COLO829 (cell line): ENCODE data around the gene NRSN1.
A peak's percentile ranks its signal among the peaks of the same experiment; 100 is the strongest.
"Not testable (repeated sequence)": the region's sequence is repeated elsewhere in the genome, so short reads cannot be mapped to it uniquely, and the experiment has no call there.

Experiments
- DNase-seq: peaks from one replicate; pipeline ENCODE4 v3.0.0; 2012; ENCODE audit warnings: low spot score

Gene NRSN1

GRCh38 chr6:24142733-24143132 is 16.7 kb downstream of the NRSN1 start:
- not testable (repeated sequence) for DNase-seq

GRCh38 chr6:24145690-24146131 is 19.7 kb downstream of the NRSN1 start:
- DNase-seq: no peak

- DNase-seq: no peak
Observed at GRCh38 chr6:24146871-24147270, 20.9 kb downstream of the NRSN1 start.

DNA sequence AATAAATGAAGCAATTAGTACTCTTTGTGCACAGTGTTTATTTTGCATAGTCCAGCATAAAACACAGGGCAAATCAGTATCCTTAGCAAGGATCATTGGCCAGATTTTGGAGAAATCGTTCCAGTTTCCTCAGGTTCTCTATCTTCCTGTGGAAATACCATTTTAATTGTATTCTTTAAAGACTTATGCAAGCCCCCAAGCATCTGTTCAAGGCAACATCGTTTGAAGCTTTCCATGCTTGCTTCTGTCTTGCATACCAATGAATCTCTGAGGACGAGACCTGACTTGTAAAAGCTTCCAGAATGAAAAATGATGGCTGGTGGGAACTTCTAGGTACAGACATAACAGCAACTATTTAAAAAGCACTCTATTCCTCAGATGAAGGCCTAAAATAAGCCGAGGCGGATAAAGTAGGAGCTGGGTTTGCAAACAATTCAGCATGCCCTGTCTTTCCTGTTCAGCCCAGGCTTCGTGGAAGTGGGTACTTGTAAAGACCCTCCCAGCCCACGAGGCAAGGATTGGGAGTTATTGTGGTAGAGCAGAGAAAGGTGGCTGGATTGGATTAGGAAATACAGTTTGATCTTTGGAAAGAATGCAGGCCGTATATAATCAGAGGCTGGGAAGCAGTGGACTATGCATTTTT is 21.6 kb downstream of the NRSN1 start:
- DNase-seq: no peak

DNA sequence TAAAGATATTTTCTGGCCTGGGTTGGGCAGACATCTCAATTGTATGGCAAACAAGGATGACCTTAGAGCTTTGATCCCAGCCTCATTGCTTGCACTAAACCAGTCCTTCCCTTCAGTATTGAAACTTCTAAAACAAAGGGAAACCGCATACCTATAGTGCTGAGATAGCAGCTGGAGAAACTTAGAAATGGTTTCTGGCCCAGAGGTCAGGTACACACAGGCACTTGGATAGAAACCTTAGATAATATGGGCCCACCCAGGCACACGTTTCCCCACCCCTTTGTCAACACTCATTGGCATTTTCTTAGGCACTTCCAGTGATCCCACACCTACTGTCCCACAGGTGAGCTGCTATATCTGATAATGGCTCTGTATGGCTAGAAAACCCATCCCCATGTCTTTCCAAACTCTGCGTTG is 22.1 kb downstream of the NRSN1 start:
- no peak for DNase-seq

DNA sequence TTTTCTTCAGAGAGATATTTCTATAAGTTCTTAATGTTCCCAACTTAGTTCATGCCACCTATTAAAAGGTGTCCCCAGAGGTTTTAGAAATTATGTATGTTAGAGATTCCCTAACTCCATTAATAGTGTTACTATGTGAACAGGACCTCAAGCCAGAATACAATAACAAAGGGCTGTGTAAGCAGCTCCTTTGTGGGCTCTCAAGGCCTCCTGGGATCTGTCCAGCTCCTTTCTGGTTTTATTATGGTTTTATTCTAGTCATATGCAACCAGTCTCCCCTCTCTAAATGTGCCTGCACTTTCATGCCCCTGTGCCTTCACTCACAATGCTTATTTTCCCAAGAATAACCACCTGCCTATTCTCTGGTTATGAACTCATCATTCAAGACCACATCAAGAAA is 22.7 kb downstream of the NRSN1 start:
- DNase-seq: no peak

DNA sequence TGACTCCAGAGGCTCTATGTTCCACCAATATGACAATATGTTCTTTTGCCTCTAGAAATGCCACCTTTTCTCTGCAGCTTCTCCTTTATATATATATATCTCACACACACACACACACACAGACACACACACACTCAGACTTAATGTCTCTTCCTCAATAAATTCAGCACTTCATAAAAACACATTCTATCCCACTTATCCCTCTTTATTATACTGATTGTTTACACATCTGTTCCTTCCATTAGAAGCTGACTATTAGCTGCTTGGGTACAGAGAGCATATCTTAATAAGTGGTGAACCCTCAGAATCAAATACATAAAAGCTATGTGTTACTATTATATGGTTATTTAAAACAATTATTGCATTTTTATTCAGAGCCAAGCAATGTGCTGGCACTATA is 23.3 kb downstream of the NRSN1 start:
- no peak for DNase-seq

- no peak for DNase-seq
Observed at GRCh38 chr6:24149836-24150235, 23.8 kb downstream of the NRSN1 start.

- no peak for DNase-seq
Observed at GRCh38 chr6:24152014-24152413, 26.0 kb downstream of the NRSN1 start.

DNA sequence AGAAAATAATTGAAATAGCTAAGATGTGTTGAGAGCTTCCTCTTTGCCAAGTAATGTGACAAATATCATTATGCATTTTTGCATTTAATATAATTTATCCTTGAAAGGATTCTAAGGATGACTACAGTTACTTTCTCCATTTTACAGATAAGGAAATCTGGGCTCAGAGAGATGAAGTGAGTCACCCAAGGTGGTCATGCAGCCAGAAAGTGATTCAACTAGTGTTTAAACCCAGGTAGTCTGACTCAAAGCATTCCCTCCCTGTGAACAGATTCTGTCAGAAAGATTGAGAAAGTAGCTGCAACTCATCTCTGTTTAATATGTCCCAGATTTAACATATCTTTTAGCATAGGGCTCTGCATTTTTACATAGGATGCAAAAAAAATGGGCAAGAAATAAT is 28.1 kb downstream of the NRSN1 start:
- DNase-seq: no peak

DNA sequence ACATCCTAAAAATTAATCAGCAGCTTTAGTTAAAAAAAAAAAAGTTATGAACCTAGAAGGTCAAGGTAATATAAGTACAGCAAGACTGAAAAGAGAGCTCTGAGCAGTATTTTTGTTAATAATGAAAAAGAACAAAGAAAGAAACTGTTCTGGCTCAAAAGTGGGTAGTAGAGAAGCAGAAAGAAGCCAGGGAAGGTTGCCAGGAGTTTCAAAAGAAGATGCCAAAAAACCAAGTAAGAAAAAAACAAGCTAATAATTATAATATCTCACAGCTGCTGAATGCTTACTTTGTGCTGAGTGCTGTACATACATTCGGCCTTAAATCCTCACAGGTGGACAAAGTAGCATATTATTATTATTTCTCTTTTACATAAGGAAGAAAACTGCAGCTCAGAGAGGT is 31.9 kb downstream of the NRSN1 start:
- DNase-seq: no peak

DNA sequence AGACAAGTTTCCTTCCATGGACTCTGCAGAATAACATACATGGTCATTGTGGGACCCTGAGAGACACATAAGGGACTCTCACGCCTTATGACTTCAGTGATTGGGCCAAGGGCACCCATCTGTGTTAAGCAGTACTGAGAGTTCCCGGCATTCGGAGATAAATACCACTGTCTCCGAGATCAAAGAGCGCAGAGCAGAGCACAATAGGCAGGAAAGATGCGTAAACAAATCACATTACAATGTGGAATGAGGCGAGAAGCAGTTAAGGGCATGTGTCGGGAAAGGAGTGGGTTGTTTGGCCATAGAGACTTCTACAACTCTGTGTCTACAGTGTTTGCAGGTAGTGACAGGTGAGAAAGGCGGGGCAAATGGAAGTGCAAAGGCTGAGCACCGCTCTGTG is 57.6 kb downstream of the NRSN1 start:
- no peak for DNase-seq

GRCh38 chr6:24186349-24186748 is 60.3 kb downstream of the NRSN1 start:
- DNase-seq: no peak

DNA sequence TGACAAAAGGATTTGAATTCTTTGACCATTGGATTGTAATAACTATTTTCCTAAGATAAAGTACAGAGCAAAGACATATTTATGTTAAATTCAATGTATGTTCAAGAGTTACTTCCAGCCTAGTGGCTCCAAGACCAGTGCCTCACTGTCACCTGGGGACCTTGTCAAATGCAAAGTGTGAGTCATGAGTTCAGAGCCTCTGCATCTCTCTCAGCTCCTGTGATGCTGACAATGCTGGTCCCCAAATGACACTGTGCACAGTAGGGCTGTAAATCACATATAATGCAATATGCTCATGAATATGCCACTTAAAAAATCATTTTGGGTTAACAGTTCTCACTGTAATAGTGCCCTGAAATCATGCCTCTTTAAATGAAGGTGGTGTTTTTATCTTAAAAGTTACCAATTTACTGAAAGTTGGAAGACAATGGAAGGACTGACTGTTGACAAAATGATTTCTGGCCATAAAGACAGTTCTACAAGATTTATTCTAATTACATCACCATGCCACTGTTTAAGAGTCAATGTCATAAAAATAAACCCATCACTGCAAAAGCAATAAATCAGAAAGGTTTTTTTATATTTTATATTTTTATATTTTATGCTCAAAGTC is 62.1 kb downstream of the NRSN1 start:
- no peak for DNase-seq

DNA sequence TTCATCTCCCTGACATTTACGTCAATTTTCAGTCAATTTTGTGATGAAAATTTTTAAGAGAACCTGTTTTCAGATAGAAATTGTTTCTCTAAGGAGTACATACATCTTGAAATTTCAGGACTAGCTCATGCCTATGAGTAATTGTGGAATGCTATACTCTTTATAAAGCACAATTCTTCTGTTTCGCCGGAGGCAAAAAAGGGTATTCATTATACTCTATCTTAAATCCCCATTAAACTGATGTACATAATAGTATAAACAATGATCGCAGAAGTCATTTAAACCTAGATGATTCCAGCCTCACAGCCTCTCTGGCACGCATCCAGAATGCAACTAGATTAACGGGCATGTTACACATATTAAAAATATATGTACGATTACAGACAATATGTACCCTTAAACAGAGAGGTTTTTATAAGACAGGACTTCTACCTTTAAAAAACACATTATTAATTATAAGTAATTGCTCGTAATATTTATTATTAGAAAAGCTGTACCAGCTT is 62.6 kb downstream of the NRSN1 start:
- DNase-seq: peak; percentile 73

DNA sequence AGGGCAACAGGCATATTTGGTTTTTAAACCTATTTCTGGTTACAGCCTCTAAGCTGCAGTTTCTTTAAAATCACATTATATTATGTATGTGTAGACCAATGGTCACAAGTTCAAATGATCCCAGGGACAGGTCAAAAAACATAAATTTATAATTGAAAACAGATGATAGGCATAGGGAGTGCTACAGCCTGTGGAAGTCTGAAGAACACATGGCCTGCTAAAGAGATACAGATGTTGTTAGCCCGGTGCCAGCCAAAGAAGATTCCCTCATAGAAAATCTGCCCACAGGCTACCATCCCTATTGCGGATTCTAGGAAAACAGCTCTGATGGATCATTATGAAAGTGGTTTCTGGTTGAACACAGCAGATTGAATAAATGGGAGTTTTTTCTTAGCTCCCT is 65.3 kb downstream of the NRSN1 start:
- DNase-seq: no peak

- no peak for DNase-seq
Observed at GRCh38 chr6:24193364-24193763, 67.3 kb downstream of the NRSN1 start.

GRCh38 chr6:24194978-24195700 is 69.1 kb downstream of the NRSN1 start:
- DNase-seq: no peak

GRCh38 chr6:24195836-24196597 is 70.0 kb downstream of the NRSN1 start:
- DNase-seq: no peak
